ENCODE results near the gene LAP3. TPM values are rescaled to one million over a fixed set of nuclear protein-coding genes. Genes with fewer than 3 reads are reported as not detected.

The LAP3 gene
- total RNA-seq, 4 donors from 2014 or later: 84.6 to 231 (median 148) TPM

- no peak for ATAC-seq (ENCODE audit: low FRiP score)
- no peak for DNase-seq (ENCODE audit: low spot score)
- TF ChIP-seq, protein P1, sequence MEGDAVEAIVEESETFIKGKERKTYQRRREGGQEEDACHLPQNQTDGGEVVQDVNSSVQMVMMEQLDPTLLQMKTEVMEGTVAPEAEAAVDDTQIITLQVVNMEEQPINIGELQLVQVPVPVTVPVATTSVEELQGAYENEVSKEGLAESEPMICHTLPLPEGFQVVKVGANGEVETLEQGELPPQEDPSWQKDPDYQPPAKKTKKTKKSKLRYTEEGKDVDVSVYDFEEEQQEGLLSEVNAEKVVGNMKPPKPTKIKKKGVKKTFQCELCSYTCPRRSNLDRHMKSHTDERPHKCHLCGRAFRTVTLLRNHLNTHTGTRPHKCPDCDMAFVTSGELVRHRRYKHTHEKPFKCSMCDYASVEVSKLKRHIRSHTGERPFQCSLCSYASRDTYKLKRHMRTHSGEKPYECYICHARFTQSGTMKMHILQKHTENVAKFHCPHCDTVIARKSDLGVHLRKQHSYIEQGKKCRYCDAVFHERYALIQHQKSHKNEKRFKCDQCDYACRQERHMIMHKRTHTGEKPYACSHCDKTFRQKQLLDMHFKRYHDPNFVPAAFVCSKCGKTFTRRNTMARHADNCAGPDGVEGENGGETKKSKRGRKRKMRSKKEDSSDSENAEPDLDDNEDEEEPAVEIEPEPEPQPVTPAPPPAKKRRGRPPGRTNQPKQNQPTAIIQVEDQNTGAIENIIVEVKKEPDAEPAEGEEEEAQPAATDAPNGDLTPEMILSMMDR (IDR thresholded peaks at IDR 0.05): no peak
Observed at GRCh38 chr4:17635056-17635455, 58.1 kb downstream of the LAP3 start.

DNA sequence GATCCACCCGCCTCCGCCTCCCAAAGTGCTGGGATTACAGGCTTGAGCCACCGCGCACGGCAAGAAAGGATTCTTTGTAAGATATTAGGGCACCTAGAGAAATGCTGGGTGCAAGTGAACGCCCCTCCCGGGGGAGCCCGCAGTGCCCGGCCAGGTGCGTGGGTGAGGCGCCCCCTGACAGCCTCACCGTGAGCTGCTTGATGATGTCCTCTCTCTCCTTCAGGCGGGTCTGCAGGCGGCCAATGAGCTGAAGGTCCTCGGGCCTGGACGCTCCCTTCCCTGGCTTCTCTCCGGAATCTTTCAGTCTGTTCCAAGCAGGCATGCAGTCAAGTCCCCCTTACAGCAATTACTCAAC is 59.3 kb downstream of the LAP3 start:
- TF ChIP-seq, protein P1 (IDR thresholded peaks at IDR 0.05): no peak
- DNase-seq (ENCODE audit: low spot score) (no peak), ATAC-seq (ENCODE audit: low FRiP score) (no peak)

GRCh38 chr4:17636696-17637622 is 60.0 kb downstream of the LAP3 start:
- peak; percentile 84 for ATAC-seq (ENCODE audit: low FRiP score)
- TF ChIP-seq, protein P1 (IDR thresholded peaks at IDR 0.05): peak in 1 of 3 donors; percentile 52
- DNase-seq (ENCODE audit: low spot score): peak; percentile 62

DNA sequence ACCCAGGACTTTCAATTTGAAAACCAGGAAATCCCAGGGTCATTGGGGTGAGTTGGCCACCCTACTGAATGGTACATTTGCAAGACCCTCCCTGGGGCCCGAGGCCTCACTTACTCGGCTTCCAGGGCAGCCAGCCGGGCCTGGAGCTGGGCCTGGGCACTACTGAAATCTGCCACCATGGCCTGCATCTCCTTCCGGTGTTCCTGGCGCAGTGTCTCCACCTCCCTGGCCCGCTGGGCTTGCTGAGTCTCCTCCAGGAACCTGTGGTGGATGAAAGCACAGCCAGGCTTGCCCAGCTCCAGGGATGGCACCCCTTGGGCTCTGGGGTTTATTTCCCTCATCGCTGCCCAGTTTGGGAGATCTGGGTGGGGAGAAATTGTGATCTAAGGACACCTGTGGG is 62.1 kb downstream of the LAP3 start:
- ATAC-seq (ENCODE audit: low FRiP score) (no peak), DNase-seq (ENCODE audit: low spot score) (no peak)
- TF ChIP-seq, protein P1 (IDR thresholded peaks at IDR 0.05): no peak

DNA sequence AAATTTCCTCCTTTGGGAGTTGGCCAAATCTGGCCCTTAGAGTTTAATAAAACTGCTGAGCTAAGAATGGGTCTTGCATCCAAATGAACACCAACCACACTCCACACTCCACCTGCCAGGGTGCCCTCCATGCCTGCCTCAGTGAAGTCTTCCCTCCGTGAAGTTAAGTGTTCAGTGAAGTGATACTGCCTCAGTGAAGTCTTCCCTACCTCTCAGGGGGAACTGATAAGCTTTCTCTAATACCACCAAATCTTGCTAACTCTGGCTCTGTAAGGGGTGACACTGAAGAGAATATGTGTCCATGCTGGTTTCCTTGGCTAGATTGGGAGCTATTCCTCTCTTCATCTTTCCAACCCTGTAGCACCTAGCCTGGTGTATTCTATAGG is 65.4 kb downstream of the LAP3 start:
- DNase-seq (ENCODE audit: low spot score) (no peak), ATAC-seq (ENCODE audit: low FRiP score) (no peak)
- TF ChIP-seq, protein P1 (IDR thresholded peaks at IDR 0.05): no peak

DNA sequence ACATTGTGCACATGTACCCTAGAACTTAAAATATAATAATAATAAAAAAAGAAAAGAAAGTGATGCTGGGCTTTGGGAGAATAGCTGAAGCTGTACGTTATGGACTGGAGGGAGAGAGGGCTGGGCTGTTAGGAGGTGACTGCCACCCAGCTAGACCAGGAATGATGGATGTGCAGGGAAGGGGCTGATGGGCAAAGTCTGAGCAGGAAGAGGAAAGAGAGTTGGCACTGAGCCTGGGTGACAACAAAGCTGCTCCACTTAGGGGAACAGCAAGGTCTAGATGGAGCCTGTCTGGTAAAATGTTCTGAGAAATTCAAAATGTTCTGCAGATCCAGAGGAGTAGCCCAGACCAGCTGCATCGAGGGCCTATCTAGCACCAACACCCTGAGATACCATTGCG is 69.7 kb downstream of the LAP3 start:
- ATAC-seq (ENCODE audit: low FRiP score) (no peak), DNase-seq (ENCODE audit: low spot score) (no peak)
- TF ChIP-seq, protein P1 (IDR thresholded peaks at IDR 0.05): no peak
